Measurements from ENCODE around the gene OASL. TPM values are rescaled to one million over a fixed set of nuclear protein-coding genes. Genes with fewer than 3 reads are reported as not detected.

OASL gene
- total and polyA plus RNA-seq, 2 of the 4 experiments (the other 2 are of a cell fraction) = under 0.01 to 0.05 TPM

DNA sequence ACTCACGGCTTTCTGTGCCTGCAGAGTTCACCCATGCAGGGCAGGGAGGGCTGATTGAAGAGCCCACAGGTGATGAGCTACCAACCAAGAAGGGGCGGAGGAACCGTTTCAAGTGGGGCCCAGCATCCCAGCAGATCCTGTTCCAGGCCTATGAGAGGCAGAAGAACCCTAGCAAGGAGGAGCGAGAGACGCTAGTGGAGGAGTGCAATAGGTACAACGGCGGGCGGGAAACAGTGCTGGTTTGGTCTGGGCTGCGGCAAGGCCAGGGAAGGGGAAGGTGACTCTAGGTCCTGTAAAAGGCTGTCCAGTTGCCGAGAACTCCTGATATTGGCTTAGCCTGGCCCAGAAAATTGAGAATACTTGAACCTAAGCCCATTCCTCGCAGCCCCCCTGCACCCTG, 45.5 kb downstream of the OASL start:
- H4K5ac ChIP-seq (ENCODE audit: low read depth, low read length) = no peak overlapping the region
- no TSS peak for BruUV-seq (replicated peaks)
- dilution Hi-C loops (cut with HindIII; ENCODE audit: low sequenced_read_pairs, unreplicated experiment) (no loop called here), intact Hi-C loops (cut with micrococcal nuclease) (no loop called here), in situ Hi-C loops (cut with MboI; ENCODE audit: low sequenced_read_pairs) (no loop called here)
- no peak overlapping the region for H2BK20ac ChIP-seq (ENCODE audit: low read depth, low read length)
- H2AFZ ChIP-seq (replicated peaks; ENCODE audit: low read length, poor library complexity) = no peak overlapping the region
- H3K56ac ChIP-seq (ENCODE audit: extremely low read depth, insufficient read depth, low read length) = no peak overlapping the region
- no peak overlapping the region for H3K27ac ChIP-seq (ENCODE audit: insufficient read depth, low read length)
- H4K20me1 ChIP-seq (ENCODE audit: insufficient read depth, low read length) = no peaks in the 10 kb centered on the region
- no peak overlapping the region for H3K23ac ChIP-seq (ENCODE audit: low read depth, low read length)
- TF ChIP-seq MAFK (IDR thresholded peaks at IDR 0.05; ENCODE audit: low read depth, low read length) (no peak), MAZ (IDR thresholded peaks at IDR 0.05; ENCODE audit: borderline replicate concordance, low read depth, low read length) (no peak), SMC3 (IDR thresholded peaks at IDR 0.05; ENCODE audit: low read depth, low read length) (no peak), MXI1 (IDR thresholded peaks at IDR 0.05; ENCODE audit: borderline replicate concordance, low read depth, low read length) (no peak), RAD21 (IDR thresholded peaks at IDR 0.05; ENCODE audit: low read length) (no peak), NFE2L2 (IDR thresholded peaks at IDR 0.05; ENCODE audit: low read depth, low read length) (no peak), FOS (IDR thresholded peaks at IDR 0.05; ENCODE audit: low read depth, low read length) (no peak), POLR2A (IDR thresholded peaks at IDR 0.05; ENCODE audit: low read depth, low read length) (no peak), CHD1 (IDR thresholded peaks at IDR 0.05; ENCODE audit: low read depth, low read length) (no peak), RCOR1 (IDR thresholded peaks at IDR 0.05; ENCODE audit: insufficient replicate concordance, low read length) (no peak), CEBPB (IDR thresholded peaks at IDR 0.05; ENCODE audit: low read depth, low read length) (no peak), BHLHE40 (IDR thresholded peaks at IDR 0.05; ENCODE audit: low read depth, low read length) (no peak), RFX5 (IDR thresholded peaks at IDR 0.05; ENCODE audit: low read depth, low read length) (no peak)
- TF ChIP-seq, protein P1, sequence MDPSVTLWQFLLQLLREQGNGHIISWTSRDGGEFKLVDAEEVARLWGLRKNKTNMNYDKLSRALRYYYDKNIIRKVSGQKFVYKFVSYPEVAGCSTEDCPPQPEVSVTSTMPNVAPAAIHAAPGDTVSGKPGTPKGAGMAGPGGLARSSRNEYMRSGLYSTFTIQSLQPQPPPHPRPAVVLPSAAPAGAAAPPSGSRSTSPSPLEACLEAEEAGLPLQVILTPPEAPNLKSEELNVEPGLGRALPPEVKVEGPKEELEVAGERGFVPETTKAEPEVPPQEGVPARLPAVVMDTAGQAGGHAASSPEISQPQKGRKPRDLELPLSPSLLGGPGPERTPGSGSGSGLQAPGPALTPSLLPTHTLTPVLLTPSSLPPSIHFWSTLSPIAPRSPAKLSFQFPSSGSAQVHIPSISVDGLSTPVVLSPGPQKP (IDR thresholded peaks at IDR 0.05; ENCODE audit: borderline replicate concordance, low read depth, low read length) = no peak
- TF ChIP-seq, protein P2, sequence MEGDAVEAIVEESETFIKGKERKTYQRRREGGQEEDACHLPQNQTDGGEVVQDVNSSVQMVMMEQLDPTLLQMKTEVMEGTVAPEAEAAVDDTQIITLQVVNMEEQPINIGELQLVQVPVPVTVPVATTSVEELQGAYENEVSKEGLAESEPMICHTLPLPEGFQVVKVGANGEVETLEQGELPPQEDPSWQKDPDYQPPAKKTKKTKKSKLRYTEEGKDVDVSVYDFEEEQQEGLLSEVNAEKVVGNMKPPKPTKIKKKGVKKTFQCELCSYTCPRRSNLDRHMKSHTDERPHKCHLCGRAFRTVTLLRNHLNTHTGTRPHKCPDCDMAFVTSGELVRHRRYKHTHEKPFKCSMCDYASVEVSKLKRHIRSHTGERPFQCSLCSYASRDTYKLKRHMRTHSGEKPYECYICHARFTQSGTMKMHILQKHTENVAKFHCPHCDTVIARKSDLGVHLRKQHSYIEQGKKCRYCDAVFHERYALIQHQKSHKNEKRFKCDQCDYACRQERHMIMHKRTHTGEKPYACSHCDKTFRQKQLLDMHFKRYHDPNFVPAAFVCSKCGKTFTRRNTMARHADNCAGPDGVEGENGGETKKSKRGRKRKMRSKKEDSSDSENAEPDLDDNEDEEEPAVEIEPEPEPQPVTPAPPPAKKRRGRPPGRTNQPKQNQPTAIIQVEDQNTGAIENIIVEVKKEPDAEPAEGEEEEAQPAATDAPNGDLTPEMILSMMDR (conservative IDR thresholded peaks at IDR 0.05; ENCODE audit: low read depth, low read length) = no peak
- TF ChIP-seq, protein P3, sequence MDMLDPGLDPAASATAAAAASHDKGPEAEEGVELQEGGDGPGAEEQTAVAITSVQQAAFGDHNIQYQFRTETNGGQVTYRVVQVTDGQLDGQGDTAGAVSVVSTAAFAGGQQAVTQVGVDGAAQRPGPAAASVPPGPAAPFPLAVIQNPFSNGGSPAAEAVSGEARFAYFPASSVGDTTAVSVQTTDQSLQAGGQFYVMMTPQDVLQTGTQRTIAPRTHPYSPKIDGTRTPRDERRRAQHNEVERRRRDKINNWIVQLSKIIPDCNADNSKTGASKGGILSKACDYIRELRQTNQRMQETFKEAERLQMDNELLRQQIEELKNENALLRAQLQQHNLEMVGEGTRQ (IDR thresholded peaks at IDR 0.05; ENCODE audit: low read depth, low read length) = no peak
- ATAC-seq (ENCODE audit: low read depth) (no peak), DNase-seq (no peak)
- H3K4me1 ChIP-seq (ENCODE audit: control insufficient read depth, insufficient read depth, low read length) = 0 out of 2 replicates have a peak, but pooled peaks cover under 1% of the 10 kb centered on the region
- H4K91ac ChIP-seq (ENCODE audit: insufficient read depth, low read depth, low read length) = no peak overlapping the region
- peaks cover 11% of the 10 kb centered on the region; the same call in 1 of the 2 replicates for H3K27me3 ChIP-seq (ENCODE audit: control insufficient read depth, insufficient read depth, low read length)
- 72% methylated on average over 8 of the region's 11 CpGs; no CpG with 5 or more reads in 1 of the 2 experiments for WGBS, 2 experiments (ENCODE audit: extremely low coverage in 2 of 2, insufficient read length in 1 of 2)
- H3K4ac ChIP-seq (ENCODE audit: low read depth, low read length) = no peak overlapping the region
- no peak overlapping the region for H2BK5ac ChIP-seq (ENCODE audit: low read depth, low read length, poor library complexity, severe bottlenecking)
- H3K9me3 ChIP-seq (ENCODE audit: control insufficient read depth, insufficient read depth, low read length) = no peaks in the 10 kb centered on the region; the same call in 1 of the 2 replicates
- H3K18ac ChIP-seq (ENCODE audit: low read depth, low read length) = no peak overlapping the region
- ChIA-PET POLR2A (ENCODE audit: unreplicated experiment) (no interaction called here), CTCF (no interaction called here)
- H3K9ac ChIP-seq (ENCODE audit: low read depth, low read length) = no peak overlapping the region
- no peak overlapping the region for H3K4me2 ChIP-seq (ENCODE audit: low read depth, low read length)
- no peak overlapping the region for H3K4me3 ChIP-seq (ENCODE audit: insufficient read depth, low read depth, low read length)
- H3K79me1 ChIP-seq (ENCODE audit: low read depth in 1 of 2, low read length in 2 of 2) = no peaks in the 10 kb centered on the region
- no peak overlapping the region for H2AK9ac ChIP-seq (replicated peaks; ENCODE audit: low read depth, low read length, poor library complexity)
- no peak overlapping the region for H3K14ac ChIP-seq (replicated peaks; ENCODE audit: low read depth, low read length)
- H2BK120ac ChIP-seq (ENCODE audit: low read depth, low read length) = no peak overlapping the region
- H4K8ac ChIP-seq (ENCODE audit: low read depth in 2 of 2, low read length in 2 of 2) = no peak overlapping the region
- no peak overlapping the region for H2BK15ac ChIP-seq (ENCODE audit: low read depth, low read length)
- H3K36me3 ChIP-seq (ENCODE audit: control insufficient read depth, insufficient read depth, low read length) = no peaks in the 10 kb centered on the region
- no peaks in the 10 kb centered on the region for H3K9me1 ChIP-seq (ENCODE audit: insufficient read depth, low read length)
- no peak overlapping the region for H2AK5ac ChIP-seq (ENCODE audit: low read depth, low read length)

All from IMR-90 (cell line).